ENCODE measurements around the gene CCDC172.

DNA sequence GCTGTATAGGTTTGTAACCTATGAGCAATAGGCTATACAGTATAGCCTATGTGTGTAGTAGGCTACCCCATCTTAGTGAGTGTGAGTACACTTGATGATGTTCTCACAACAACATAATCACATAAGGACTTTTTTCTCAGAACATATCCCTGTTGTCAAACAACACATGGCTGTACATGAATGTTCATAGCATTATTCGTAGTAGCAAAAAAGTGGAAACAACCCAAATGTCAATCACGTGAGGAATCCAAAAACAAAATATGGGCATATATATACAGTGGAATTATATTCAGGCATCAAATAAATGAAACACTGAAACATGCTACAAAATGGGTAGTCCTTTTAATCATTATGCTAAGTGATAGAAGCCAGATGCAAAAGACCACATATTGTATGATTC is 31.1 kb downstream of the CCDC172 start:
- TF ChIP-seq TAF1 (IDR thresholded peaks at IDR 0.05; ENCODE audit: low read depth, low read length) (no peak), POLR2A (IDR thresholded peaks at IDR 0.05; ENCODE audit: control extremely low read depth in 1 of 2, low read depth in 2 of 2, low read length in 2 of 2) (no peak), POLR2AphosphoS5 (IDR thresholded peaks at IDR 0.05; ENCODE audit: low read depth, low read length) (no peak), YY1 (IDR thresholded peaks at IDR 0.05; ENCODE audit: low read depth, low read length) (no peak), SP2 (IDR thresholded peaks at IDR 0.05; ENCODE audit: low read length) (no peak), GTF2F1 (IDR thresholded peaks at IDR 0.05; ENCODE audit: borderline replicate concordance, low read depth, low read length) (no peak)
- TF ChIP-seq, protein P1, sequence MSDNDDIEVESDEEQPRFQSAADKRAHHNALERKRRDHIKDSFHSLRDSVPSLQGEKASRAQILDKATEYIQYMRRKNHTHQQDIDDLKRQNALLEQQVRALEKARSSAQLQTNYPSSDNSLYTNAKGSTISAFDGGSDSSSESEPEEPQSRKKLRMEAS (IDR thresholded peaks at IDR 0.05): no peak
- TF ChIP-seq, protein P2, sequence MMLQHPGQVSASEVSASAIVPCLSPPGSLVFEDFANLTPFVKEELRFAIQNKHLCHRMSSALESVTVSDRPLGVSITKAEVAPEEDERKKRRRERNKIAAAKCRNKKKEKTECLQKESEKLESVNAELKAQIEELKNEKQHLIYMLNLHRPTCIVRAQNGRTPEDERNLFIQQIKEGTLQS (IDR thresholded peaks at IDR 0.05; ENCODE audit: insufficient read depth, low read depth, low read length): no peak
- TF ChIP-seq, protein P3, sequence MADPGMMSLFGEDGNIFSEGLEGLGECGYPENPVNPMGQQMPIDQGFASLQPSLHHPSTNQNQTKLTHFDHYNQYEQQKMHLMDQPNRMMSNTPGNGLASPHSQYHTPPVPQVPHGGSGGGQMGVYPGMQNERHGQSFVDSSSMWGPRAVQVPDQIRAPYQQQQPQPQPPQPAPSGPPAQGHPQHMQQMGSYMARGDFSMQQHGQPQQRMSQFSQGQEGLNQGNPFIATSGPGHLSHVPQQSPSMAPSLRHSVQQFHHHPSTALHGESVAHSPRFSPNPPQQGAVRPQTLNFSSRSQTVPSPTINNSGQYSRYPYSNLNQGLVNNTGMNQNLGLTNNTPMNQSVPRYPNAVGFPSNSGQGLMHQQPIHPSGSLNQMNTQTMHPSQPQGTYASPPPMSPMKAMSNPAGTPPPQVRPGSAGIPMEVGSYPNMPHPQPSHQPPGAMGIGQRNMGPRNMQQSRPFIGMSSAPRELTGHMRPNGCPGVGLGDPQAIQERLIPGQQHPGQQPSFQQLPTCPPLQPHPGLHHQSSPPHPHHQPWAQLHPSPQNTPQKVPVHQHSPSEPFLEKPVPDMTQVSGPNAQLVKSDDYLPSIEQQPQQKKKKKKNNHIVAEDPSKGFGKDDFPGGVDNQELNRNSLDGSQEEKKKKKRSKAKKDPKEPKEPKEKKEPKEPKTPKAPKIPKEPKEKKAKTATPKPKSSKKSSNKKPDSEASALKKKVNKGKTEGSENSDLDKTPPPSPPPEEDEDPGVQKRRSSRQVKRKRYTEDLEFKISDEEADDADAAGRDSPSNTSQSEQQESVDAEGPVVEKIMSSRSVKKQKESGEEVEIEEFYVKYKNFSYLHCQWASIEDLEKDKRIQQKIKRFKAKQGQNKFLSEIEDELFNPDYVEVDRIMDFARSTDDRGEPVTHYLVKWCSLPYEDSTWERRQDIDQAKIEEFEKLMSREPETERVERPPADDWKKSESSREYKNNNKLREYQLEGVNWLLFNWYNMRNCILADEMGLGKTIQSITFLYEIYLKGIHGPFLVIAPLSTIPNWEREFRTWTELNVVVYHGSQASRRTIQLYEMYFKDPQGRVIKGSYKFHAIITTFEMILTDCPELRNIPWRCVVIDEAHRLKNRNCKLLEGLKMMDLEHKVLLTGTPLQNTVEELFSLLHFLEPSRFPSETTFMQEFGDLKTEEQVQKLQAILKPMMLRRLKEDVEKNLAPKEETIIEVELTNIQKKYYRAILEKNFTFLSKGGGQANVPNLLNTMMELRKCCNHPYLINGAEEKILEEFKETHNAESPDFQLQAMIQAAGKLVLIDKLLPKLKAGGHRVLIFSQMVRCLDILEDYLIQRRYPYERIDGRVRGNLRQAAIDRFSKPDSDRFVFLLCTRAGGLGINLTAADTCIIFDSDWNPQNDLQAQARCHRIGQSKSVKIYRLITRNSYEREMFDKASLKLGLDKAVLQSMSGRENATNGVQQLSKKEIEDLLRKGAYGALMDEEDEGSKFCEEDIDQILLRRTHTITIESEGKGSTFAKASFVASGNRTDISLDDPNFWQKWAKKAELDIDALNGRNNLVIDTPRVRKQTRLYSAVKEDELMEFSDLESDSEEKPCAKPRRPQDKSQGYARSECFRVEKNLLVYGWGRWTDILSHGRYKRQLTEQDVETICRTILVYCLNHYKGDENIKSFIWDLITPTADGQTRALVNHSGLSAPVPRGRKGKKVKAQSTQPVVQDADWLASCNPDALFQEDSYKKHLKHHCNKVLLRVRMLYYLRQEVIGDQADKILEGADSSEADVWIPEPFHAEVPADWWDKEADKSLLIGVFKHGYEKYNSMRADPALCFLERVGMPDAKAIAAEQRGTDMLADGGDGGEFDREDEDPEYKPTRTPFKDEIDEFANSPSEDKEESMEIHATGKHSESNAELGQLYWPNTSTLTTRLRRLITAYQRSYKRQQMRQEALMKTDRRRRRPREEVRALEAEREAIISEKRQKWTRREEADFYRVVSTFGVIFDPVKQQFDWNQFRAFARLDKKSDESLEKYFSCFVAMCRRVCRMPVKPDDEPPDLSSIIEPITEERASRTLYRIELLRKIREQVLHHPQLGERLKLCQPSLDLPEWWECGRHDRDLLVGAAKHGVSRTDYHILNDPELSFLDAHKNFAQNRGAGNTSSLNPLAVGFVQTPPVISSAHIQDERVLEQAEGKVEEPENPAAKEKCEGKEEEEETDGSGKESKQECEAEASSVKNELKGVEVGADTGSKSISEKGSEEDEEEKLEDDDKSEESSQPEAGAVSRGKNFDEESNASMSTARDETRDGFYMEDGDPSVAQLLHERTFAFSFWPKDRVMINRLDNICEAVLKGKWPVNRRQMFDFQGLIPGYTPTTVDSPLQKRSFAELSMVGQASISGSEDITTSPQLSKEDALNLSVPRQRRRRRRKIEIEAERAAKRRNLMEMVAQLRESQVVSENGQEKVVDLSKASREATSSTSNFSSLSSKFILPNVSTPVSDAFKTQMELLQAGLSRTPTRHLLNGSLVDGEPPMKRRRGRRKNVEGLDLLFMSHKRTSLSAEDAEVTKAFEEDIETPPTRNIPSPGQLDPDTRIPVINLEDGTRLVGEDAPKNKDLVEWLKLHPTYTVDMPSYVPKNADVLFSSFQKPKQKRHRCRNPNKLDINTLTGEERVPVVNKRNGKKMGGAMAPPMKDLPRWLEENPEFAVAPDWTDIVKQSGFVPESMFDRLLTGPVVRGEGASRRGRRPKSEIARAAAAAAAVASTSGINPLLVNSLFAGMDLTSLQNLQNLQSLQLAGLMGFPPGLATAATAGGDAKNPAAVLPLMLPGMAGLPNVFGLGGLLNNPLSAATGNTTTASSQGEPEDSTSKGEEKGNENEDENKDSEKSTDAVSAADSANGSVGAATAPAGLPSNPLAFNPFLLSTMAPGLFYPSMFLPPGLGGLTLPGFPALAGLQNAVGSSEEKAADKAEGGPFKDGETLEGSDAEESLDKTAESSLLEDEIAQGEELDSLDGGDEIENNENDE (IDR thresholded peaks at IDR 0.05; ENCODE audit: insufficient replicate concordance, low read length): no peak
